NCI-H1417 (cell line): Measurements from ENCODE around the gene ZC3H11A.
"Not testable (repeated sequence)": the region's sequence is repeated elsewhere in the genome, so short reads cannot be mapped to it uniquely, and the experiment has no call there.

Source experiments
- DNase-seq, 3 experiments: peaks; one replicate each; lab custom pipeline; 2025; lab: John Stamatoyannopoulos, UW

The ZC3H11A gene

DNA sequence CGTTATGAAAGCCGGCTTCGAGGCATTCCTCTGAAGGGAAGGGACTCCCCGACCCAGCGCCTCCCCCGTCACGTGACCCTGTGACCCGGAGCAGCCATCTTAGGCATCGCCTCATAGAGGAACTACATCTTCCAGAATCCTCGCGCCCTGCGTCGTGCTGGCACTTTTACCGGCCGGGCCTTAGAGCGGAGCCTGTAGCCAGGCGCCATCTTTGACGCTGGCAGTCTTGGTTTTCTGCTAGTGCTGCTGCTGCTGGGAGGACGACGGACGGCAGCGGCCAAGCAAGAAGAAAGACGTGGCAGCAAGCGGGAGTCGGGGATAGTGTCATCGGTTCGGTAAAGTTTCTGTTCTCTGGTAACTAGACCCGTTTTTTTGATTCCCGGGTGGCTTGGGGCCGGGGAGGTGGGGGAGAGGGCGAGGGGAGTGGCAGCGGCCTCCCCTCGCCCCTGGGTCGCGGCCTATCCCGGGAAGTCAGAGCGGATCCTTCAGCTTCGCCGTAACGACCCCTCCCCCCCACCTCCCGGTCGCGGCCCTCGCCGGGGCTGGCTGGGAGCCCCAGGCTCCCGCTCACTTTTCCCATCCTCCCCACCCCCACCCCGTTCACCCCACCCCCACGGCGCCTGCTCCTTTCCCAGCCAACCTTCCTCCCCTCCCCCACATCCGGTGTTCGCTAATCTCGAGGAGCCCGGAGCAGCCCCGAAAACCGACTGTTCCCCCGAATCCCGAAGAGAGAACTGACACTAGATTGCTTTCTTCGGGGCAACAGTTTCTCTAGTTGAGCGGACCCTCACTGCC, at the start of gene ZC3H11A, which contains the start of gene ZBED6:
Gene ZC3H11A (plus strand): TSS at position 183 of the 795 bp plus-strand sequence. CDS start 21,448 bp downstream, outside the sequence.
Gene ZBED6 (plus strand): TSS at position 183 of the 795 bp plus-strand sequence. CDS start 1,900 bp downstream, outside the sequence.
- peak; percentile 96 to 100 (median 99) for DNase-seq

DNA sequence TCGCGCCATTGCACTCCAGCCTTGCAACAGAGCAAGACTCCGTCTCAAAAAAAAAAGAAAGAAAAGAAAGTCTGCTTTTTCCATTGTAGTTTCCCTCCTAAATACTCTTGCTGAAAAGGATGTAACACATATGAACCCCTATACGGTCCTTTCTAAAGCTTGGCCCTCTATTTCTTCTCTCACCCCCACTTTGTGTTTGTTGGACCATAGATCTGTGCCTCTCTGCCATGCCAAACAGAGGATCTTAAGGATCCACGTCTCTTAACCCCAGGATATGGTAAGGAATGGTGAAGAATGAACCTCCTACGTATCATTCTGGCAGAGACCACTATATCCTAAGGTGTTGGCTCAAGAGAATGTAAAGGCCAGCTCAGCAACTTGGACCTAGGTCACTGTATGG, 49.1 kb upstream of the ZC3H11A start:
- DNase-seq, result no peak

DNA sequence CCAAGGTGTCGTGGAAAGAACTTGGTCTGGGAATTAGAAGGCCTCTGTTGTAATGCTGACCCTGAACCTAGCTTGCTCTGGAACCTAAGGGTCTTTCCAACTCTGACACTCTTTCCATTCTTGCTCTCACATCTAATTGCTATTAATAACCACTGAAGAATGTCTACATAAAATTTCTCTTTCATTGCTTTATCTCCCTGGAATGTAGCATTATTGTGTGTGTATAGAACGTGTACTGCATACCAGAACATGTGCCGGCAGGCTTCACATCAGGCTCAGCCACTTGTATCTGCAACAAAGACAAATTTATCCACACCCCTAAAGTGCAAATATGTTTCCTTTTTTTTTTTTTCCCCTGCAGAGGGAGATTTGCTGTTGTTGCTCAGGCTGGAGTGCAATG, 44.4 kb upstream of the ZC3H11A start:
- no peak for DNase-seq

DNA sequence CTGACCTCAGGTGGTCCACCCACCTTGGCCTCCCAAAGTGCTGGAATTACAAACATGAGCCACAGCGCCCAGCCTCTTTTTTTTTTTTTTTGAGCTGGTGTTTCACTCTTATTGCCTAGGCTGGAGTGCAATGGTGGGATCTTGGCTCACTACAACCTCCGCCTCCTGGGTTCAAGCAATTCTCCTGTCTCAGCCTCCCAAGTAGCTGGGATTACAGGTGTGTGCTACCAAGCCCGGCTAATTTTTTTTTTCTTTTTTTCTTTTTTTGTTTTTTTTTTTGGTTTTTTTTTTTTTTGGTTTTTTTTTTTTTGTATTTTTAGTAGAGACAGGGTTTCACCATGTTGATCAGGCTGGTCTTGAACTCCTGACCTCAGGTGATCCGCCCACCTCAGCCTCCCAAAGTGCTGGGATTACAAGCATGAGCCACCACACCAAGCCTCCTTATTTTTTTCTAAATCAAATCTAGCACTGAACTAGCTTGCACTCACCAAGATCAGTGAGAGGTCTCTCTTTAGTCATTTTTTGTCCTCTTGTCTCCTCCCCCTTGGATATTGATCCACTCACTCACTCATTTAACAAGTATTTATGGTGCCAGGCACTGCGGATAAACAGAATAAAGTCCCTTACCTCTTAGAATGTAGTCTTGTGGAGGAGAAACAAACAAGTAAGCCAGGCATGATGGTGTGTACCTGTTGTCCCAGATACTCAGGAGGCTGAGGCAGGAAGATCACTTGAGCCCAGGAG, 43.6 kb upstream of the ZC3H11A start:
- DNase-seq, result not testable (repeated sequence)

DNA sequence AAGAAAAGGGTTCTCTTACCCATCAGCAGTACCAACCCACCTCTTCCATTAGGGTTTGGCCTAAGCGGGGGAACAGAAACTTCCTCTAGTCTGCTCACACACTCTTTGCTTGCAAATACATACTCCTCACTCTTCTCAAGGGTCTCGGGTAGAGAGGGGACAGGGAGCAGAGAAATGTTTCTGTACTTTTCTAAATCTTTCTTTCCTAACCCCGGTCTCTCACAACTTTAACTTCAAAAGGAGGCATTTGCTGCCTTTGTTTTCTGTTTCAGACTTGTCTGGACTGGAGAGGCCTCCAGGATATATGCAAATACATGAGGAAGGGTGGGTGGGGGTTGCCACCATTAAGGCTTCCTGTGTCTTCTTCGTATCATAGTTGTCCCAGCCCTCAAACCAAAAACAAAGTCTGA, 41.0 kb upstream of the ZC3H11A start:
- no peak for DNase-seq

DNA sequence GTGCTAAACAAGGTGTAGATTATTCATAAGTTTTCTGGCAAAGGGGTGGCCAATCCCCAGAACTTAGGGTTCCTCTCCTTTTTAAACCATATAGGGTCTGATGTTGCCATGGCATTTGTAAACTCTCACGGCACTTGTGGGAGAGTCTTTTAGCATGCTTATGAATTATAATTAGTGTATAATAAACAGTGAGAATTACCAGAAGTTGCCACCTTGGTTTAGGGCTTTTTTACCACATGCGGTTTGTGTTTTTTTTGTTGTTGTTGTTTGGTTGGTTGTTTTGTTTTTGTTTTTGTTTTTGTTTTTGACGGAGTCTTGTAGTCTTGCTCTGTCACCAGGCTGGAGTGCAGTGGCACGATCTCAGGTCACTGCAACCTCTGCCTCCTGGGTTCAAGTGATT, 39.4 kb upstream of the ZC3H11A start:
- DNase-seq, result no peak

DNA sequence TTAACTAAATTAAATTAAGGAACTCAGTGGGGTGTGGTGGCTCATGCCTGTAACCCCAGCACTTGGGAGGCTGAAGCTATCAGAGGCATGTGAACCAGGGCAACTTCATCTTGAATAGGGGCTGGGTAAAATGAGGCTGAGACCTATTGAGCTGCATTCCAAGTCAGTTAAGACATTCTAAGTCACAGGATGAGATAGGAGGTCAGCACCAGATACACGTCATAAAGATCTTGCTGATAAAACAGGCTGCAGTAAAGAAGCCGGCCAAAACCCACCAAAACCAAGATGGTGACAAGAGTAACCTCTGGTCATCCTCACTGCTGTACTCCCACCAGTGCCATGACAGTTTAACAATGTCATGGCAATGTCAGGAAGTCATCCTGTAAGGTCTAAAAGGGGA, 36.7 kb upstream of the ZC3H11A start:
- DNase-seq, result not testable (repeated sequence)

DNA sequence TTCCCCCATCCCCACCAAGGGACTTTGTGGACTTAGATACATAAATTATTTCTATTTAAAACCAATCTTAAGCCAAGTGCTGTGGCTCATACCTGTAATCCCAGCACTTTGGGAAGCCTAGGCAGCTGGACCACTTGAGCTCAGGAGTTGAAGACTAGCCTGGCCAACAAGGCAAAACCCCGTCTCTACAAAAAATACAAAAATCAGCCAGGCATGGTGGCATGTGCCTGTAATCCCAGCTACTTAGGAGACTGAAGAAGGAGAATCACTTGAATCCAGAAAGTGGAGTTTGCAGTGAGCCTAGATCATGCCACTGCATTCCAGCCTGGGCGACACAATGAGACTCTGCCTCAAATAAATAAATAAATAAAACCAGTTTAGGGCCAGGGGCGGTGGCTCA, 34.9 kb upstream of the ZC3H11A start:
- no peak for DNase-seq

DNA sequence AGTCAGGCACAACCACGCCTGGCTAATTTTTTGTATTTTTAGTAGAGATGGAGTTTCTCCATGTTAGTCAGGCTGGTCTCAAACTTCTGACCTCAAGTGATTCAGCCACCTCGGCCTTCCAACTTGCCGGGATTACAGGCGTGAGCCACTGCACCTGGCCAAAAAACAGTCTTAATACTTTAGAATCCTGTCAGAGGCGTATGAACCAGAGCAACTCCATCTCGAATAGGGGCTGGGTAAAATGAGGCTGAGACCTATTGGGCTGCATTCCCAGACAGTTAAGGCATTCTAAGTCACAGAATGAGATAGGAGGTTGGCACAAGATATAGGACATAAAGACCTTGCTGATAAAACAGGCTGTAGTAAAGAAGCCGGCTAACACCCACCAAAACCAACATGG, 33.5 kb upstream of the ZC3H11A start:
- not testable (repeated sequence) for DNase-seq

DNA sequence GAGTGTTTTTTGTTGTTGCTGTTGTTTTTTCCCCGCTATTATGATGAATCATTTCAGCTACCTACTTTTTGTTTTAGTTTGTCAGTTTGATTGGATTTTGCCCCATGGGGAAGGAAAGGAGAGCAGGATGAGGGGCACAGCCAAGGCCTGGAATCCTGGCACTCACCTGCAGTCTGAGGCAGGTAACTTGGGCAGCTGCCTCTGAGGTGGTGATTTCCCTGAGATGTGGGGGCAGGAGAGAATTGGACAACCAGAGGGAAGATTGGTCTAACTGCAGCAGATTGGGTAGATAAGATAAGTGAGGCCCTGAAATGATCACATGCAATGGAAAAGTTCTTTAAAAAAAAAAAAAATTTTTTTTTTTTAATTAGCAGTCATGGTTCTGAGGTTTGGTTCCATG, 31.9 kb upstream of the ZC3H11A start:
- DNase-seq, result no peak

DNA sequence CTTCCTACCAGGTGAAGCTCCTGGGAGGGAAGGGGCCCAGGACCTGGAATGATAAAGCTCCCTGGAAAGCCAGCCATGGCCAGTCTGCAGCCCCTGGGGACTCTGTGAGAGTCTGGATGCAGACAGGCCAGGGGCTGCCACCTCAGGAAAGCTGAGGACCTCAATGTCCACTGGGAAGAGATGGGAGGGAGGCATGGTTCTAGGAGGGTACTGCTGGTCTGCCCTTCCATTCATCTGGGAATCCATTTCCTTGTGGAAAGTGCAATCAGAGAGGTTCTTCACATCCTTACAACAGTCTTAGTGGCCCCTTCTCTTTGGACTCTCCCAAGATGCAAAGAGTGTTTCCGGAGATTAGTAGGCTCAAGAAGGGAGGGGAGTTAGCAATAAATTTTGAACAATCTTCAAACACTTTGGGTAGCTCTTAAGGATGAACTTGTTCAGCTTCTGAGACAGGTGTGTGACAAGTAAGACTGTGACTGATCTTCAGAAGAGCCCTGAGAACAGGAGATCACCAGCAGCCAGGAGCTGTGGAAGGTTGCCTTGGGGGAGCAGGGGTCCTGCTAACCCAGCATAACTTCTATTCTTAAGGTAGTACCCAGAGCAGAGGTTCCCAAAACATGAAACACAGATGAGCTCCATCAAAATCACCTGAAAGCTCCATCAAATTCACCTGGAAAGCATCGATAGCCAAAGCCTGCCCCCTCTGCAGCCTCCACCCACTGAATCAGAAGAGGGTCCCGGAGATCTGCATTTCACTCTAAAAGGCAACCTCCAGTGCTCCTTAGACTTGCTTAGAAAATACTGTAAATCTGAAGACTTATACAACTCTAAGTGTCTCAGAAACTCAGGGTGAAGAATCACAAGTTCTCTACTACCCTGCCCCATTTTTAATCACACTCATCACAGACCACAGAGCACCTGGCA, 31.1 kb upstream of the ZC3H11A start:
- DNase-seq, result no peak

DNA sequence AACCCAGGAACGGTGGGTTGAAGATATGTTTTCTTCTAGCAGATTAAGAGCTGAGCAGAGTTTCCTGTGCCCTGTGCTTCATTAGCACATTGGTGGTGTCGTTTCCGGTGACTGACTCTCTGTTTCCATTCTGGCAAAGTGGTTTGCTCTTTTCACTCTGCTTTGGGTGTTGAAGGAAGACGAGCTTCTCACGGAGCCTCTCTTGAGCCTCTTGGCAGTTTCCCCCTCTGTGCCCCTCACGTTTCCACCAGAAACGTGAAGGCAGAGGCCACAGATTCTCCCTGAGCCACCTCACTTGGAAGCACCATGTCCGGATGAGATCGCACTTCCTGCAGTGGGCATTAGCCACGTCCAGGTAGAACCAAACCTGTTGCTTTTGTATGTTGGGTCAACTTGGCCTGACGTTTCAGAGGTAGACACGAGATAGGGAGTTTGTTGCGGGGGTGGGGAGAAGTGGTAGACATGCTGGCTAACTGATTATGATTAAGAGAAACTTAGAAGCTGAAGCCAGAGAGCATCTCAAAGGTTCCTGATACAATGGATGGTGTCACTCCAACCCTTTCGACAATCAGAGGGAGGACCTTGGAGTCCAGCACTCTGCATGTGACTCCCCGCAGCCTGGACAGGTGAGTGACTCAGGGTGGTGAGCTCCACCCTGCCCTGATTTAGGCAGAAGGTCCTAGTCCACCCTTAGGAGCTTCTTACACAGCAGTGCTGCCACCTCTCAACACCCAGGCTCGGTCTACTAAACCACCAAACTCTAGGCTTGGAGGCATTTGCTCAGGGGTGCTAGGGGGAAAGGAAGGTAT, 30.2 kb upstream of the ZC3H11A start, which contains the start of gene LAX1:
Gene LAX1 (plus strand): TSS at position 155 of the 809 bp plus-strand sequence. CDS start 383 bp downstream, at position 538.
- DNase-seq, result no peak

DNA sequence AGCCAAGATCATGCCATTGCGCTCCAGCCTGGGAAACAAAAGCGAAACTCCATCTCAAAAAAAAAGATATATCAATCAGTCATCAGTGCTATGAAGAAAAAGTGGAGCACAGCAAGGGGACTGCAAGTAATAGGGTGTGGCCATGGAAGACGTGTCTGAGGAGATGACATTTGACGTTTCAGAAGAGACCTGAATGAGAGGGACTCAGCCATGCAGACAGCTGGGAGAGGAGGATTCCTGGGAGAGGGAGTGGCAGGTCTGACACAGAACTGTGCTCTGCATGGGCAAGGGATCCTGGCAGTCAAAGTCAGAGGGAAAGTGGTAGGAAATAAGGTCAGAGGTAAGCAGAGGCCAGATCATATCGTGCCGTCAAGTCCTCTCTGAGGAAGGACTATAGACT, 27.2 kb upstream of the ZC3H11A start:
- DNase-seq, result no peak

DNA sequence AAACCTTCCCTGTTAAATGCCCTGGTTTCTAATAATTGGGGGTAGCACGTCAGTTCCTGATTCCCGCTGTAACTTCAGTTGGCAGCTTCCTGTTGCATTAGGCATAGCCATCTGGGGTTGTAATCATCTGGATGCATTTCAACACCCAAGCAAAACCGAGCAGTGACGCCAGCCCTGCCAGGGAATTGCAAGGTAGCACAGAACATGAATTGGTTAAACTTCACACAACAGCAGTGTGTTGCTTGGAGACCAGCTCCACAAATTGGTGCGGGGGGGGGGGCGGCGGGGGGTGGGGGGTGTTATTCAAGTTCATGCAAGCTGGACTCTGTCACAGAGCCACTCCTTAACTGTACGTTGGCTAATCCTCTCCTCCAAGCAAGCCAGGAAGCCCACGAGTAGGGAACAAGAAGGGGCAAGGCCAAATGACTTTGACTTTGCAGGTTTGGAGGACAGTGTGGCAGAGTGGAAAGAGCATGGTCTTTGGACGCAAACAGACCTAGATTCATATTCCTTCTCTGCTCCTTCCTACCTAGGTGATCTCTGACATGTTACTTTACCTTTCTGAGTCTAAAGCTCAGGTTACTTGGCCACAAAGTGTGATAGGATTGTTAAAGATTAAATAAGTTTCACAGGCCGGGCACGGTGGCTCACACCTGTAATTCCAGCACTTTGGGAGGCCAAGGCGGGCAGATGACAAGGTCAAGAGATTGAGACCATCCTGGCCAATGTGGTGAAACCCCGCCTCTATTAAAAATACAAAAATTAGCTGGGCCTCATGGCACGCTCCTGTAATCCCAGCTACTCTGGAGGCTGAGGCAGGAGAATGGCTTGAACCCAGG, 25.7 kb upstream of the ZC3H11A start:
- DNase-seq, result peak in 2 of 3 experiments; percentile 47 to 76

DNA sequence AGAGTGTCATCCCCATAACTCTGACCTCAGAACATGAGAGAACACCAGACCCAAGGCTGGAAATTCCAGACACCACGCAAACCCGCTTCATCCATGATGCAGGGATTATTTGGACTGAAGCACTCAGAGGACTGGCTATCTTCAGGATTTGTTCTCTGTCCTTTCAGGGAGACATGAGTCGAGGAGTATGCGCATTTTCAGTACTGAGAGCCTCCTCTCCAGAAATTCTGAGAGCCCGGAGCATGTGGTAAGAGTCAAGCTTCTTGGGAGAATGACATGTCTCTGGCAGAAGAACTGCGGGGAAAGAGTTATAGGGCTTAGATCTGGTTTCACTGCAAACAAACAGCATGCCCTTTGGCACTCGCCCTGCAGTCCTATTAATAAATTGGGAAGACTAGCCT, 23.5 kb upstream of the ZC3H11A start:
- no peak for DNase-seq

DNA sequence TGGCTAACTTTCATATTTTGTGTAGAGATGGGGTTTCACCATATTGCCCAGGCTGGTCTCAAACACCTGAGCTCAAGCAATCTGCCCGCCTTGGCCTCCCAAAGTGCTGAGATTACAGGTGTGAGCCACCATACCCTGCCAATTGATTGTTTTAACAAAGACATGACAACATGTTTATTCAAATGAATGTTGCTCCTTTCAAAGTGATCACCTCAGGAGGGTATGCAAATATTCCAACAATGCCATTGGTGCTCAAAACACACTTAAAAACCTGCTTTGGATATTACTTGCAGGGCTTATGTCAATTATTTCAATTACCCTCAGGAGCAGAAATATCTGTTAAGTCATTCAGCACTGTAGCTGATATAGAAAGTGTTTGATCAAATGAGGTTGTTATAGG, 22.6 kb upstream of the ZC3H11A start:
- no peak for DNase-seq

DNA sequence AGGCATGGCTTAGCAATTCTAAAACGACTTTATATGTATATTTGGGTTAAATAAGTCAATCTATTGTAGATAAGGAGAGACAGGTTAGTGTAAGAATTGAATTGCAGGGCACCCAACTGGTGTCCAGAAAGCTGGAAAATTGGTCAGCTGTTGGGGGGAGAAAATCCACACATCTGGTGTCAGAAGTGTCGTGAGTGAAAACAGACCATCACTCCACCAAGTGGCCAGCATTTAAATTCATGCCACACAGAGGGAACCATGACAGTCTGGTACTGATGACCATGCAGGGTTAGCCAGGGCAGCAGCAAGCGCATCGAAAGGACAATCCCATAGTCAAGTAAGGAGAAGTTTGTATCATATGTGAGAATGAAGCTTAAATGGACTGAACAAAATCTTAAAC, 18.8 kb upstream of the ZC3H11A start:
- peak in 1 of 3 experiments; percentile 10 for DNase-seq

DNA sequence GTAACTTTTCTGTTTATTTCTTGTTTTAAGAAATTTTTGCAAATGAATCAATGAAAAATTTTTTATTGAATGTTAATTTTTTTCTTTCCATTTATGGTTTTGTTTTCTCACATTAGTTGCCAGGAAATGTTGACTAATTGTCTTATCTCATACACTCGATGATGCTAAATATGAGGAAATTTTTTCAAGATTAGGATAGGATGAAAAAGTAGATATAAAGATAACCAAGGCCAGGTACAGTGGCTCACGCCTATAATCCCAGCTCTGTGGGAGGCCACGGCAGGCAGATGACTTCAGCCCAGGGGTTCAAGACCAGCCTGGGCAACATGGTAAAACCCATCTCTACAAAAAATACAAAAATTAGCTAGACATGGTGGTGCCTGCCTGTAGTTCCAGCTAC, 17.8 kb upstream of the ZC3H11A start:
- DNase-seq, result no peak

DNA sequence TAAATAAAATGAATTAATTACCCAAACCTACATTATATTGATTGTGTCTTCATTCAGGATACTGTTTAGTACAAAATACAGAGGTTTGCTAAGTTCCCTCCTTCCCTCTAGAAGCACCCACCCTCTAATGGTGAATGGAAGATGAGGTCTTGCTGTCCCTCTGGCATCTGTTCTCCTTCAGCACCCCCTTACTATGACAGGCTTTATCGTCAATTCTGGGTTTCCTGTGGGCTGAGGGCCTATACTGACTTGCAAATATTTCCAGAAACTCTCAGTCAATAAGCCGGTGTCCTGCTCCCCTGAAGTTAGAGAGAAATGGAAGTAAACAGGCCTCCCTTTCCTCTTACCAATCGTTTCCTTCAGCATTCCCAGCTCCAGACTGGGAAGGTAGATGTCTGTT, 17.3 kb upstream of the ZC3H11A start:
- DNase-seq, result no peak

DNA sequence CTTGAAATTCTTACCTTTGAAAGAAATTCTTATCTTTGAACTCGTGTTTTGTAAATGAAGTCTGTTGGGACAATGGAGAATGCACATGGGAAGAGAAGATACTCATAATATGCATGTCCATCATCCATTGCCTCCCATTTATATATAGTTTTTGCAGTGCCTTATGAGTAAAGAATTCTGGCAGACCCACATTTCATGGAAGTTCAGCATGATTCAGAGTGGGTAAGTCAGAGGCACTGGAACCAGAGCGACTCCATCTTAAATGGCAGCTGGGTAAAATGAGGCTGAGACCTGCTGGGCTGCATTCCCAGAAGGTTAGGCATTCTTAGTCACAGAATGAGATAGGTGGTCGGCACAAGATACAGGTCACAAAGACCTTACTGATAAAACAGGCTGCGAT, 16.6 kb upstream of the ZC3H11A start:
- no peak for DNase-seq
